AG04449 (cell line): ENCODE data around the gene AGAP1.

Experiments
- CTCF ChIA-PET: fragments of 350-600 bp; formaldehyde crosslinking; extraction: SDS; loops from one replicate; lab custom pipeline; 2021; ENCODE audit warnings: antibody characterized with exemption; lab: Yijun Ruan, JAX
- POLR2A ChIA-PET: fragments of 400-600, 350-600 bp; formaldehyde crosslinking; extraction: SDS; loops from one replicate; lab custom pipeline; 2020; ENCODE audit warnings: antibody characterized with exemption, inconsistent platforms; lab: Yijun Ruan, JAX
- DNase-seq: peaks from one replicate; pipeline ENCODE4 v3.0.0-alpha.2; 2010; ENCODE audit warnings: low read depth, low spot score
- H3K4me3 ChIP-seq: 2 replicates; pipeline ENCODE4 v1.5.1; 2011; ENCODE audit warnings: low read depth, mild to moderate bottlenecking, control low read depth, low read length
- TF ChIP-seq, protein P1 (sequence below): IDR thresholded peaks from one replicate; pipeline ENCODE4 v1.5.1; 2011; ENCODE audit warnings: mild to moderate bottlenecking, moderate library complexity, low read length, control low read depth, inconsistent platforms; ENCODE audit not compliant: insufficient read depth; ENCODE audit errors: missing control alignments

AGAP1 gene

DNA sequence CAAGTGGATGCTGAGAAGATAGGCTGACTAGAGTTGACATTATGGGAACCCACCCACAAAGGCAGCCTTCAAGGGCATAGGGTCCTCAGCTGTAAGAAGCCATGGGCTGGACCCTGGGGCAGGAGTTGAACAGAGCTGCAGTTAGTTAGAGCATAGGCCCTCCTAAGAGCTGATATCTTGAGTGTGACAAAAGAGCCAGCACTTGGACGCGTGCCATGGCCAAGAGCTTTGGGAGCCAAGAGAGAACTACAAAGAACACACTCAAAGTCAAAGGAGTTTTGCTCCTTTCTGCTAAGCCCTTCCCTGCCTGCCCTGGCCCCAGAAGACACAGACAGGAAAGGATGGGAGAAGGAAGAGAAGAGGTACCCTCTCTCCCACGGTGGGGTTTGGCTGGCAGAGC is 29.9 kb upstream of the AGAP1 start:
- H3K4me3 ChIP-seq, result no peak overlapping the region
- CTCF ChIA-PET, result interaction anchor here (1.5 kb wide), 1 partner anchor 327 kb away, joined by 3 read pairs; no protein-coding TSS in a partner anchor
- POLR2A ChIA-PET, result no interaction called here
- TF ChIP-seq, protein P1, sequence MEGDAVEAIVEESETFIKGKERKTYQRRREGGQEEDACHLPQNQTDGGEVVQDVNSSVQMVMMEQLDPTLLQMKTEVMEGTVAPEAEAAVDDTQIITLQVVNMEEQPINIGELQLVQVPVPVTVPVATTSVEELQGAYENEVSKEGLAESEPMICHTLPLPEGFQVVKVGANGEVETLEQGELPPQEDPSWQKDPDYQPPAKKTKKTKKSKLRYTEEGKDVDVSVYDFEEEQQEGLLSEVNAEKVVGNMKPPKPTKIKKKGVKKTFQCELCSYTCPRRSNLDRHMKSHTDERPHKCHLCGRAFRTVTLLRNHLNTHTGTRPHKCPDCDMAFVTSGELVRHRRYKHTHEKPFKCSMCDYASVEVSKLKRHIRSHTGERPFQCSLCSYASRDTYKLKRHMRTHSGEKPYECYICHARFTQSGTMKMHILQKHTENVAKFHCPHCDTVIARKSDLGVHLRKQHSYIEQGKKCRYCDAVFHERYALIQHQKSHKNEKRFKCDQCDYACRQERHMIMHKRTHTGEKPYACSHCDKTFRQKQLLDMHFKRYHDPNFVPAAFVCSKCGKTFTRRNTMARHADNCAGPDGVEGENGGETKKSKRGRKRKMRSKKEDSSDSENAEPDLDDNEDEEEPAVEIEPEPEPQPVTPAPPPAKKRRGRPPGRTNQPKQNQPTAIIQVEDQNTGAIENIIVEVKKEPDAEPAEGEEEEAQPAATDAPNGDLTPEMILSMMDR, result no peak
- DNase-seq, result no peak

DNA sequence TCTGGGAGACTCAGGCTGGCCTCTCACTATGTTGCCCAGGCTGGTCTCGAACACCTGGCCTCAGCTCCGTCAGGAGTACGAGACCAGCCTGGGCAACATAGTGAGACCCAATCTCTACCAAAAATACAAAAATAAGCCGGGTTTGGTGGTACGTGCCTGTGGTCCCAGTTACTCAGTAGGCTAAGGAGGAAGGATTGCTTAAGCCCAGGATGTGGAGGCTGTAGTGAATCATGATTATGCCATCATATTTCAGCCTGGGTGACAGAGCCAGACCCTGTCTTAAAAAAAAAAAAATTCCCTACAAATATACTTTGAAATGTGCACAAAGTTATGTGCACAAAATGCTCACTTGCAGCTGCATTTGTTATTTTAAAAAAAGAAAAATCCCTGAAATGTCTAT is 26.3 kb upstream of the AGAP1 start:
- TF ChIP-seq, protein P1, result no peak
- ChIA-PET CTCF (no interaction called here), POLR2A (interaction anchor here (0.7 kb wide), 1 partner anchor 27 kb away, joined by 3 read pairs; no protein-coding TSS in a partner anchor)
- DNase-seq, result no peak
- no peak overlapping the region for H3K4me3 ChIP-seq

DNA sequence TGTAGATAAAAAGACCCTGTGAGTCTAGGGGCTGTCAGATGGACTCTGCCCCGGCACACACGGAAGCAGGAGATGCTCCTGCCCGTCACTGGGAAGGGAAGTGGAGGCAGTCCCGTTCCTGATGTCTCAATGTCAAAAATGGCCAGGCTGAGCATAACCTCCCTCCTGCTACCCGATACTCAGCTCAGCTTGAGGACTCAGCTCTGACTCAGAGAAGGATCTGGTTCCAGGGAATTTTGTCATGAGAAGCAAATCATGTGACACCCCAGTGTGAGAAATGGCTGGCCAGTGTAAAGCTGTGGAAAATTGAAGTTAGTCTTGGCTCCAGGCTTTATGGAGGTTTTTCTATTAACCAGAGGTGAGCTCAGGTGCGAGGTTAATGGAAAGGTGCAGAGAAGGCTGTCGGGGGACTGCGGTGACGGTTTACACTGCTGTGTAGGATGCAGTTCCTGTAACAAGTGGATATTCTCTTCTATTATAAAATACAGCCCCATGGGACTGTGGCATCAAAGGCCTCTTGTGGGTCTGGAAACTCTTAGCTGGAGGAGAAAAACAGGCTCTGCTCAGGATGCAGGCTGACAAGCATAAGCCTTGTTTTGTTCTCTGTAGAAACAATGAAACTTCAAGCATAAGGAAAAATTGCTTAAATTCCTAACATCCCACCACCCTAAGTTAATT is 24.7 kb upstream of the AGAP1 start:
- peak; percentile 50 for DNase-seq
- CTCF ChIA-PET, result interaction anchor here (1.1 kb wide), 1 partner anchor 125 kb away, joined by 4 read pairs; no protein-coding TSS in a partner anchor
- H3K4me3 ChIP-seq, result peak overlapping the region; percentile 21; the same call in 1 of the 2 replicates
- TF ChIP-seq, protein P1, result no peak
- POLR2A ChIA-PET, result no interaction called here

DNA sequence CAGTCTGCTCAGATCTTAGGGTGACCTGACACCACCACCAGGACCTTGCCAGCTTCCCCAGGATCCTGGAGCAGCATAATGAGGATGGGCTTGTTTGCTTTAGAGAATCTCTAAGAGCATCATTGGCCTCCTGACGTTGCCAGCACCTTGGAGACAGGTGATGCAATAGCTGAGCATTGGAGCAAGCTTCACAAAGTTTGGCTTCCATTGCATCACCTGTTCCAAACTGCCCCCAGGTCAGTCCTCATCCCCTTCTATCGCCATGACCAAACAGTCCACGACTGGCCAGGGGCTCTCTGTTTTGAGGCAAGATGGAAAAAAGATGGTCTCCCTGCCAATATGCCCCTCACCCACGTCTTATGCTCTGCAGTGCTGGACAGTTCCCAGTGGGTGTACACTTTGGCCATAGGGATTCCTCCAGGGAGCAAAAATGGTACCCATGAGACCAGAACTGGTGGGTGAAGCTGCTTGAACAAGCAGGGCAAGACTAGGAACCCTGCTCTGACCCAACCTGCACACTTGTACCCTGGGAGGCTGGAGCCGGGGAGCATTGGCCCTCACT is 22.6 kb upstream of the AGAP1 start:
- CTCF ChIA-PET, result no interaction called here
- no peak for DNase-seq
- H3K4me3 ChIP-seq, result no peak overlapping the region
- POLR2A ChIA-PET, result no interaction called here
- TF ChIP-seq, protein P1, result no peak

DNA sequence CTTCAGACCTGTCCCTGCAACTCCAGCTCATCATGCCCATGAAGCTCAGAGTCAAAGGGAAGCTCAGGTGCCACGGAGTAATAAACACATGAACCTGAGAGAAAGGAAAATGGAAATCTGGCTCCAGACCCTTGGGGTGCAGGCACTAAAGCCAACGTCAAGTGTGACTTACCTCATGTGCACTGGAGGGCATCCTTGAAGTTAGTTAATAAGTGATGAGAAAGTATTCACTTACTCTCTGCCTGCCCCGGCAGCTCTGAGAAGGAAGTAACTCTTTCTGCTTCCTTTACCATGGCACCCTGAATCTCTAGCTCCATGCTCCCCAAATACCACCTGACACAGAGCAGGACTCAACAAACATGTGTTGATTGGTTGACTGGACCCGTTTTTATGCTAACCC is 21.4 kb upstream of the AGAP1 start:
- TF ChIP-seq, protein P1, result no peak
- DNase-seq, result no peak
- ChIA-PET POLR2A (no interaction called here), CTCF (no interaction called here)
- H3K4me3 ChIP-seq, result no peak overlapping the region

DNA sequence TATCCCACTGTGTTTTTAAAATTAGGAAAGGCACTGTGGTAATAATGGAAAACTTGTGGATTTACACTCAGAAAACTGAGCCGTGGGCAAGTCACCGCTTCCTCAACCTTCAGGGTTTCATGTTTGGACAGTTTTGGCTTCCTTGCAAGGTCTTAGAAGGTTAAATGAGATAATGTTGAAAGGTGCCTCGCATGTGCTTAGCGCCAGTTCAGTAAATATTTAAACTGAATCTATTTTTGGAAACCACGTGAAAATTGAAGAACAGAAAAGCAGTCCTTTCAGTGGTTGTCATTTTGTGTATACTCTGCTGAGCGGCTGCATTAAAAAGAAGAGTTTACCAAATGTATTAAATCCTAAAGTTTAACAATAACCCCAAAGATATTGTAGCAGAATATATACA is 15.2 kb upstream of the AGAP1 start:
- no peak overlapping the region for H3K4me3 ChIP-seq
- POLR2A ChIA-PET, result no interaction called here
- no peak for DNase-seq
- CTCF ChIA-PET, result no interaction called here
- TF ChIP-seq, protein P1, result no peak
